Measurements from ENCODE around the gene KCTD15.

DNA sequence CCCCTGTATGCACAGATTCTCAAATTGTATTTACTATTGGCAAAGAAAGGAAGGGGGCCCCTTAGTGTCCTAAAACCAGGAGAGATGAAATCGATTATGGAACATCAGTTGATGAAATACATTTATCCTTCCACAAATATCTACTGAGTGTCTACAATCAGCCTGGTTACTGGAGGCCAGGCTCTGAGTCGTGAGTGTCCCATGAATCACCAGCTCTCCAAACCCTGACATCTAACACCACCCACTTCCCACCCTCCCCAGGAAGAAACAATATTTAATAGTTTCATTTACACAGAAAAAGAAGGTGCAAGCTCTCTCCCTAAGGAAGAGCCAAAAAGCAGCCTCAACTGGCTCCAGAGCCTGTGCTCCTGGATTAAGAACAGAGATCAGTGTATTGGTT is 25.2 kb downstream of the KCTD15 start:
- TF ChIP-seq, protein P1, sequence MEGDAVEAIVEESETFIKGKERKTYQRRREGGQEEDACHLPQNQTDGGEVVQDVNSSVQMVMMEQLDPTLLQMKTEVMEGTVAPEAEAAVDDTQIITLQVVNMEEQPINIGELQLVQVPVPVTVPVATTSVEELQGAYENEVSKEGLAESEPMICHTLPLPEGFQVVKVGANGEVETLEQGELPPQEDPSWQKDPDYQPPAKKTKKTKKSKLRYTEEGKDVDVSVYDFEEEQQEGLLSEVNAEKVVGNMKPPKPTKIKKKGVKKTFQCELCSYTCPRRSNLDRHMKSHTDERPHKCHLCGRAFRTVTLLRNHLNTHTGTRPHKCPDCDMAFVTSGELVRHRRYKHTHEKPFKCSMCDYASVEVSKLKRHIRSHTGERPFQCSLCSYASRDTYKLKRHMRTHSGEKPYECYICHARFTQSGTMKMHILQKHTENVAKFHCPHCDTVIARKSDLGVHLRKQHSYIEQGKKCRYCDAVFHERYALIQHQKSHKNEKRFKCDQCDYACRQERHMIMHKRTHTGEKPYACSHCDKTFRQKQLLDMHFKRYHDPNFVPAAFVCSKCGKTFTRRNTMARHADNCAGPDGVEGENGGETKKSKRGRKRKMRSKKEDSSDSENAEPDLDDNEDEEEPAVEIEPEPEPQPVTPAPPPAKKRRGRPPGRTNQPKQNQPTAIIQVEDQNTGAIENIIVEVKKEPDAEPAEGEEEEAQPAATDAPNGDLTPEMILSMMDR (conservative IDR thresholded peaks at IDR 0.05), result no peak
- no peak for TF ChIP-seq ZFX (IDR thresholded peaks at IDR 0.05)

All from C4-2B (cell line).